NOMO-1 treated with dmso at 0.1 percent for 144 hours (cell line): ENCODE measurements around the gene TERT.

Source experiments
- DNase-seq: peaks from one replicate; lab custom pipeline; 2025; ENCODE audit not compliant: unreplicated experiment; lab: John Stamatoyannopoulos, UW

The TERT gene

GRCh38 chr5:1208743-1209488 is 86.0 kb downstream of the TERT start:
- DNase-seq, result no peak

GRCh38 chr5:1208221-1208742 is 86.6 kb downstream of the TERT start:
- DNase-seq, result no peak

- no peak for DNase-seq
Measured at GRCh38 chr5:1207555-1207954, 87.3 kb downstream of the TERT start.

- DNase-seq, result no peak
Measured at GRCh38 chr5:1206521-1207412, 88.1 kb downstream of the TERT start.

- no peak for DNase-seq
Measured at GRCh38 chr5:1205255-1206180, 89.3 kb downstream of the TERT start.

GRCh38 chr5:1204693-1205242 is 90.1 kb downstream of the TERT start:
- peak; percentile 41 for DNase-seq

GRCh38 chr5:1203968-1204692 is 90.7 kb downstream of the TERT start:
- no peak for DNase-seq

GRCh38 chr5:1203311-1203967 is 91.4 kb downstream of the TERT start:
- DNase-seq, result no peak
